ENCODE data around the gene DBNL.

DNA sequence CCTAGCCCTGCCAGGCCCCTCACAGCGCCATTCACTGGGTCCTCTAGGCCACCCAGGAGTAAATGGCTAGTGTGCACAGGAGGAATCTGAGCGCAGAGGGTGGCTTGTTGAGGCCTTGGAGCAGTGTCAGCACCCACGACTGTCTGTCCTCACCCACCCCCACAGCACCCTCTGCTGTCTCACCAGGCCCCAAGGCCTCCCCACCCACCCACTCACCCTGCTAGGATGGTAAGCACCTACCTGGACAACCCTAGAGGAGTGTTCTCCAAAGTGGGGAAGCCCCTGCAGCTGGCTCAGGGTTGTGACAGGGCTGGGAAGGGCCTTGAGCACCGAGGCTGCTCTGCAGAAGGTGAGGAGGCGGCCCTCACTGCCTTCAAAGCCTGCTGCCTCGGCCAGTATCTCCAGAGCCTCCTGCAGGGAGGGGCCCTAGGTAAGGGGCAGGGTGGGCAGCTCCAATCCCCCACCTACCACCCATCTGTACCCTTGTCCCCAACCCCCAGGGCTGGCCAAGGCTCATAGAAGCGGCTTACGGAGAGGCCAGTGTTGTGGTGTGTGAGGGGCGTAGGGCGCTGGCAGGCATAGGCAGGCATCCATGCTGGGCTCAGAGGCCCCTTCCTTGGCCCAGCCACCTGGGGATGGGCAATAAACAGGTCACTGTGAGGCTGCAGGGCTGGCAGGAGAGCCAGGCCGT lies 35.0 kb downstream of the DBNL start:
- TF ChIP-seq, protein P1, sequence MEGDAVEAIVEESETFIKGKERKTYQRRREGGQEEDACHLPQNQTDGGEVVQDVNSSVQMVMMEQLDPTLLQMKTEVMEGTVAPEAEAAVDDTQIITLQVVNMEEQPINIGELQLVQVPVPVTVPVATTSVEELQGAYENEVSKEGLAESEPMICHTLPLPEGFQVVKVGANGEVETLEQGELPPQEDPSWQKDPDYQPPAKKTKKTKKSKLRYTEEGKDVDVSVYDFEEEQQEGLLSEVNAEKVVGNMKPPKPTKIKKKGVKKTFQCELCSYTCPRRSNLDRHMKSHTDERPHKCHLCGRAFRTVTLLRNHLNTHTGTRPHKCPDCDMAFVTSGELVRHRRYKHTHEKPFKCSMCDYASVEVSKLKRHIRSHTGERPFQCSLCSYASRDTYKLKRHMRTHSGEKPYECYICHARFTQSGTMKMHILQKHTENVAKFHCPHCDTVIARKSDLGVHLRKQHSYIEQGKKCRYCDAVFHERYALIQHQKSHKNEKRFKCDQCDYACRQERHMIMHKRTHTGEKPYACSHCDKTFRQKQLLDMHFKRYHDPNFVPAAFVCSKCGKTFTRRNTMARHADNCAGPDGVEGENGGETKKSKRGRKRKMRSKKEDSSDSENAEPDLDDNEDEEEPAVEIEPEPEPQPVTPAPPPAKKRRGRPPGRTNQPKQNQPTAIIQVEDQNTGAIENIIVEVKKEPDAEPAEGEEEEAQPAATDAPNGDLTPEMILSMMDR (IDR thresholded peaks at IDR 0.05; ENCODE audit: insufficient read depth, low read length, poor library complexity, severe bottlenecking), result no peak
- TF ChIP-seq EZH2phosphoT487 (conservative IDR thresholded peaks at IDR 0.05; ENCODE audit: low read length), result no peak

Data from SU-DHL-6 (cell line).